GM19193 (cell line): Measurements from ENCODE around the gene KIAA0513.

ENCODE experiments used
- POLR2A ChIP-seq: IDR thresholded peaks from 4 replicates; pipeline ENCODE4 v1.6.1; 2011; ENCODE audit not compliant: insufficient read depth, insufficient read length; ENCODE audit errors: extremely low read depth

The KIAA0513 gene

GRCh38 chr16:85034591-85035433 is 7.2 kb downstream of the KIAA0513 start:
- TF ChIP-seq POLR2A = no peak

GRCh38 chr16:85036236-85037049 is 8.8 kb downstream of the KIAA0513 start:
- no peak for TF ChIP-seq POLR2A

GRCh38 chr16:85037050-85037410 is 9.4 kb downstream of the KIAA0513 start:
- no peak for TF ChIP-seq POLR2A

- no peak for TF ChIP-seq POLR2A
Measured at GRCh38 chr16:85037721-85038120, 10.1 kb downstream of the KIAA0513 start.

GRCh38 chr16:85040685-85041084 is 13.1 kb downstream of the KIAA0513 start:
- no peak for TF ChIP-seq POLR2A

- TF ChIP-seq POLR2A = no peak
Measured at GRCh38 chr16:85041219-85042166, 13.9 kb downstream of the KIAA0513 start.

- no peak for TF ChIP-seq POLR2A
Measured at GRCh38 chr16:85042167-85042526, 14.6 kb downstream of the KIAA0513 start.

- no peak for TF ChIP-seq POLR2A
Measured at GRCh38 chr16:85042606-85043005, 15.0 kb downstream of the KIAA0513 start.

- no peak for TF ChIP-seq POLR2A
Measured at GRCh38 chr16:85045077-85045476, 17.5 kb downstream of the KIAA0513 start.

GRCh38 chr16:85045641-85046471 is 18.3 kb downstream of the KIAA0513 start:
- TF ChIP-seq POLR2A = no peak

GRCh38 chr16:85046472-85046916 is 18.9 kb downstream of the KIAA0513 start:
- TF ChIP-seq POLR2A = no peak

- no peak for TF ChIP-seq POLR2A
Measured at GRCh38 chr16:85046931-85047866, 19.6 kb downstream of the KIAA0513 start.

- no peak for TF ChIP-seq POLR2A
Measured at GRCh38 chr16:85047867-85048455, 20.4 kb downstream of the KIAA0513 start.

- no peak for TF ChIP-seq POLR2A
Measured at GRCh38 chr16:85048921-85049562, 21.4 kb downstream of the KIAA0513 start.
